Panc1 (cell line): ENCODE results near the gene FBXO15. TPM values are rescaled to one million over a fixed set of nuclear protein-coding genes. Genes with fewer than 3 reads are reported as not detected.

Source experiments
- ATAC-seq: fragments of 200-7000 bp; cut with Tn5 transposase; 2 replicates; pipeline ENCODE4 v1.9.1; 2020; ENCODE audit warnings: mild to moderate bottlenecking, moderate library complexity
- BruUV-seq: library from RNA; stranded (reverse); fragments of 400-500 nt; replicated peaks from 2 replicates; lab custom pipeline; 2021; lab: Mats Ljungman, UMichigan
- CTCF ChIA-PET: fragments of 300-600 bp; sonication (Branson Sonifier 250); formaldehyde crosslinking; loops from one replicate; lab custom pipeline; 2022; ENCODE audit warnings: antibody characterized with exemption; lab: Charles Lee
- POLR2A ChIA-PET: fragments of 300-600 bp; sonication (Branson Sonifier 250); formaldehyde crosslinking; loops from one replicate; lab custom pipeline; 2022; ENCODE audit warnings: antibody characterized with exemption; lab: Charles Lee
- DNase-seq: peaks from one replicate; pipeline ENCODE4 v3.0.0-alpha.2; 2010; ENCODE audit warnings: low read depth, low spot score
- H3K27ac ChIP-seq: 2 replicates; pipeline ENCODE4 v1.5.1; 2011; ENCODE audit warnings: mild to moderate bottlenecking, low read length, inconsistent platforms
- H3K27me3 ChIP-seq: fragments of 200-500 bp; sonication (Bioruptor generic); 2 replicates; pipeline ENCODE4 v1.6.0; 2014; ENCODE audit warnings: low read length, inconsistent platforms; ENCODE audit not compliant: control insufficient read depth, insufficient read depth
- H3K36me3 ChIP-seq: fragments of 200-500 bp; sonication (Bioruptor generic); 2 replicates; pipeline ENCODE4 v1.5.1; 2014; ENCODE audit warnings: inconsistent platforms, mild to moderate bottlenecking, low read length, moderate library complexity; ENCODE audit not compliant: control insufficient read depth, insufficient read depth
- H3K4me1 ChIP-seq: 2 replicates; pipeline ENCODE4 v1.5.1; 2011; ENCODE audit warnings: inconsistent platforms, mild to moderate bottlenecking, low read length, moderate library complexity; ENCODE audit not compliant: control insufficient read depth, insufficient read depth
- H3K4me3 ChIP-seq, 2 experiments: 2 replicates each; pipeline ENCODE4 v1.5.1; 2011 to 2012; ENCODE audit warnings: low read depth in 2 of 2, low read length in 2 of 2, mild to moderate bottlenecking in 2 of 2, inconsistent platforms in 1 of 2, moderate library complexity in 1 of 2
- H3K9me3 ChIP-seq: fragments of 200-500 bp; sonication (Bioruptor generic); 2 replicates; pipeline ENCODE4 v1.5.1; 2014; ENCODE audit warnings: low read depth, mild to moderate bottlenecking, inconsistent platforms, low read length, moderate library complexity; ENCODE audit not compliant: control insufficient read depth, insufficient read depth
- POLR2AphosphoS5 ChIP-seq: IDR thresholded peaks from 2 replicates; pipeline ENCODE4 v1.6.1; 2012; ENCODE audit warnings: mild to moderate bottlenecking, low read depth, low read length, moderate library complexity
- REST ChIP-seq, 2 experiments: IDR thresholded peaks; 2 replicates each; pipeline ENCODE4 v1.6.1; 2011 to 2012; ENCODE audit warnings: low read depth in 2 of 2, control low read depth in 1 of 2, low read length in 1 of 2, mild to moderate bottlenecking in 1 of 2, moderate library complexity in 1 of 2; ENCODE audit not compliant: insufficient read depth in 1 of 2
- SIN3A ChIP-seq: IDR thresholded peaks from 2 replicates; pipeline ENCODE4 v1.6.1; 2012; ENCODE audit warnings: low read depth, mild to moderate bottlenecking, low read length, moderate library complexity, borderline replicate concordance; ENCODE audit not compliant: insufficient read depth
- TCF7L2 ChIP-seq: IDR thresholded peaks from 2 replicates; pipeline ENCODE4 v1.6.1; 2011; ENCODE audit warnings: mild to moderate bottlenecking, low read depth, low read length, inconsistent platforms
- in situ Hi-C: cut with HindIII; loops from 2 replicates; pipeline ENCODE4 v1.10.0; 2016; ENCODE audit warnings: low sequenced_read_pairs, low pct_unique_long_range_greater_than_20kb
- intact Hi-C: fragments of 100-400 bp; cut with micrococcal nuclease; formaldehyde crosslinking; loops from one replicate; pipeline ENCODE4 v1.10.0; 2022; ENCODE audit not compliant: unreplicated experiment
- total RNA-seq: library from RNA; stranded (reverse); gene quantifications from one replicate; pipeline ENCODE4 v1.2.1, GENCODE V29; 2021; ENCODE audit not compliant: unreplicated experiment
- TF ChIP-seq, protein P1 (sequence below): fragments of 450-650 bp; IDR thresholded peaks from 2 replicates; pipeline ENCODE4 v1.5.1; 2017; ENCODE audit warnings: mild to moderate bottlenecking

Gene FBXO15
- total RNA-seq, 1 experiment from 2014 or later, result 1.9 TPM

DNA sequence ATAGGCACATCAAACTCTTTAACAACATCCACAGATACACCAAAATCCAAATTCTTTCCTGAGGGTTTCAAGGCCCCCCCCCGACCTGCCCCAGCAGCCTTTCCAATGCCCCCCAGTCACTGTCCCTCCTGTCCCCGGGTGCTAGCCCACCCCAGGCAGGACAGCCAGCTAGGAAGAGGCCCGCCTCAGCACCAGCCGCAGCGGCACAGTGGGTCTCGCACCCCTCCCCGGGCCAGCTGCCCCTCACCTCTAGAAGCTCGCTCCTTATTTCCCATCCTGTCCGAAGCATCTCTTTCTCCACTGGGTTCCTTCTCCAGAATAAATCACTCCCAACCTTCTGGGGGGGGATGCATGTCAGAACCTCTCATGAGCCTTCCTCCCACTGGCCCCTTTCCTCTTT, 69.4 kb downstream of the FBXO15 start:
- peaks cover 19% of the 10 kb centered on the region for H3K27me3 ChIP-seq
- H3K4me3 ChIP-seq, result no peak overlapping the region
- no peaks in the 10 kb centered on the region for H3K36me3 ChIP-seq
- H3K27ac ChIP-seq, result no peak overlapping the region
- no peaks in the 10 kb centered on the region for H3K9me3 ChIP-seq
- no peak for DNase-seq
- intact Hi-C loops (no loop called here), in situ Hi-C loops (no loop called here)
- H3K4me1 ChIP-seq, result 0 out of 2 replicates have a peak, but pooled peaks cover 3% of the 10 kb centered on the region
- BruUV-seq, result no TSS peak
- ChIA-PET CTCF (interaction anchor here (0.6 kb wide), 1 partner anchor 47 kb away, joined by 8 read pairs; no protein-coding TSS in a partner anchor), POLR2A (no interaction called here)
- TF ChIP-seq POLR2AphosphoS5 (no peak), TCF7L2 (no peak), SIN3A (no peak), REST (IDR thresholded peaks at IDR 0.05; ENCODE audit: insufficient read depth in 1 of 2, low read depth in 2 of 2, low read length in 1 of 2) (no peak)
- TF ChIP-seq, protein P1, sequence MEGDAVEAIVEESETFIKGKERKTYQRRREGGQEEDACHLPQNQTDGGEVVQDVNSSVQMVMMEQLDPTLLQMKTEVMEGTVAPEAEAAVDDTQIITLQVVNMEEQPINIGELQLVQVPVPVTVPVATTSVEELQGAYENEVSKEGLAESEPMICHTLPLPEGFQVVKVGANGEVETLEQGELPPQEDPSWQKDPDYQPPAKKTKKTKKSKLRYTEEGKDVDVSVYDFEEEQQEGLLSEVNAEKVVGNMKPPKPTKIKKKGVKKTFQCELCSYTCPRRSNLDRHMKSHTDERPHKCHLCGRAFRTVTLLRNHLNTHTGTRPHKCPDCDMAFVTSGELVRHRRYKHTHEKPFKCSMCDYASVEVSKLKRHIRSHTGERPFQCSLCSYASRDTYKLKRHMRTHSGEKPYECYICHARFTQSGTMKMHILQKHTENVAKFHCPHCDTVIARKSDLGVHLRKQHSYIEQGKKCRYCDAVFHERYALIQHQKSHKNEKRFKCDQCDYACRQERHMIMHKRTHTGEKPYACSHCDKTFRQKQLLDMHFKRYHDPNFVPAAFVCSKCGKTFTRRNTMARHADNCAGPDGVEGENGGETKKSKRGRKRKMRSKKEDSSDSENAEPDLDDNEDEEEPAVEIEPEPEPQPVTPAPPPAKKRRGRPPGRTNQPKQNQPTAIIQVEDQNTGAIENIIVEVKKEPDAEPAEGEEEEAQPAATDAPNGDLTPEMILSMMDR, result no peak
- ATAC-seq, result no peak

DNA sequence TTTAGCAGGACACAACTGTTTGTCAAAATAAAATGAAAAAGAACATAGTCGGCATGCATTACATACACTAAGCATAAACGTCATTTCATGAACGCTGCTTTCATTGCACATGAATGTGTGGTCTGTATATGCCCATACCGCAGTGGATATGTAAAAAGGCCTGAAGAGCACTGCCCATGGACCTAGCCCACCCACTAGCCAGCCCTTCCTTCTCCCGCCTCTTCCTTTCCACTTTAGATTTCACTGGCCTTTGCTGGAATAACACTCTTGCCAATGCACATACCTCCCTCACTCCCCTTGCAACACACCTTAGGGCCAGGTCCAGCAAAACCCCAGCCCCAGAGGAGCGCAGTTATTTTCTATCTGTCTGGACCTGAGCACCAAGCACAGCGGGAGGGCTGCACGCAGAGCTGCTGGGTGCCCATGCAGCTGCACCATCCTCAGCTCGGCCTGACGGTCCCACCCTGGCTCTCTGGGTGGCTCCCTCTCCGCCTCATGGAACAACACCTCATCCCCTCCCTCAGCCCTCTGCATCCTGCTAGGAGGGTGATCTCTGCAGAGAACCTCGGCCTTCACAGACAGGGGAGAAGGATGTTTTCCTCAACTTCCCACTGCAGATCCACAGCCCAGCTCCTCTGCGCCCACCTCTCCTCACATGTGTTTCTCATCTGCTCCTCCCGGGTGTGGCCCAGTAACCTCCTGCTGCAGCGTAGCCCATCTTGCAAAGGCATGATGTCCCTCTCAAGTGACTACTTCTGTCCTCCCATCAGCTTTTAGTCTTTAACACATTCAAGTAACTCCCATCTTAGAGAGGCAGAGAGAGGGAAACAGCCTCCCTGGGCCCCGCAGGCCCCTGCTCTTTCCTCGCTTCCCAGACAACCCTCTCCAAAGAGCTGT, 72.7 kb downstream of the FBXO15 start:
- Histone ChIP-seq H3K27ac (no peak overlapping the region), H3K36me3 (no peaks in the 10 kb centered on the region), H3K4me1 (no peaks in the 10 kb centered on the region), H3K9me3 (no peaks in the 10 kb centered on the region), H3K4me3 (no peak overlapping the region), H3K27me3 (peaks cover 22% of the 10 kb centered on the region)
- TF ChIP-seq, protein P1, result no peak
- TF ChIP-seq REST (IDR thresholded peaks at IDR 0.05; ENCODE audit: insufficient read depth in 1 of 2, low read depth in 2 of 2, low read length in 1 of 2), result no peak
- TF ChIP-seq SIN3A, result no peak
- TF ChIP-seq POLR2AphosphoS5, result no peak
- no peak for TF ChIP-seq TCF7L2
- ChIA-PET CTCF (no interaction called here), POLR2A (no interaction called here)
- no TSS peak for BruUV-seq
- ATAC-seq (no peak), DNase-seq (no peak)
- intact Hi-C loops, result no loop called here
- in situ Hi-C loops, result no loop called here
